ENCODE results near the gene UBE2V1. TPM values are rescaled to one million over a fixed set of nuclear protein-coding genes. Genes with fewer than 3 reads are reported as not detected.

The UBE2V1 gene
- total RNA-seq, 3 donors from 2014 or later (not counting 1 experiment from before 2014, with no cell fraction given) = 194 to 238 (median 236) TPM

DNA sequence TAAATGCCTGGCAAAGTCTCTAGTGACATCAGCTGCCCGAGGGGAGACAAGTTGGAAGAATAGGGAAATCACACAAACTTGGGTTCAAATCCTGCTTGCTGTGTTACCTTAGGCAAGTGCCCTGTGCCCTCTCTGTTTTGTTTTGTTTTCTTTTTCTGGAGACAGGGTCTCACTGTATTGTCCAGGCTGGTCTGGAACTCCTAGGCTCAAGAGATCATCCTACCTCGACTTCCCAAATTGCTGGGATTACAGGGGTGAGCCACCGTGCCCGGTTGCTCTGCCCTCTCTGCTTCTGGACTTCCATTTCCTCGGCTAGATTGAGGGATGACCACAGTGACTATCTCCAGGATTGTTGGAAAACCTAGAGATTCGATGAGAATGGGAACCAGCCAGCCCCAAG, 74.8 kb downstream of the UBE2V1 start:
- intact Hi-C loops (cut with micrococcal nuclease) = no loop called here
- no peak overlapping the region for H3K4me3 ChIP-seq (ENCODE audit: low read length)
- no peaks in the 10 kb centered on the region for H3K9me3 ChIP-seq (ENCODE audit: control insufficient read depth, insufficient read depth, low read length)
- peaks cover 0 to 2% of the 10 kb centered on the region in 2 donors for H3K27me3 Mint-ChIP-seq (ENCODE audit: low read depth in 2 of 2)
- ATAC-seq = no peak
- 73% methylated on average over 6 of the region's 6 CpGs for WGBS (ENCODE audit: insufficient coverage)
- H3K36me3 Mint-ChIP-seq = no peaks in the 10 kb centered on the region
- no peaks in the 10 kb centered on the region for H3K27me3 ChIP-seq (ENCODE audit: control insufficient read depth, insufficient read depth, low read length)
- H3K9me3 Mint-ChIP-seq = no peaks in the 10 kb centered on the region
- H3K27ac ChIP-seq (ENCODE audit: low read length) = no peak overlapping the region
- DNase-seq = no peak
- peaks cover 15% of the 10 kb centered on the region for H3K4me1 ChIP-seq (ENCODE audit: control insufficient read depth, insufficient read depth, low read length)
- peaks cover 0 to 4% of the 10 kb centered on the region in 2 donors for H3K4me1 Mint-ChIP-seq
- no peak overlapping the region for H3K4me3 Mint-ChIP-seq
- TF ChIP-seq CTCF (IDR thresholded peaks at IDR 0.05) = no peak
- H3K36me3 ChIP-seq (ENCODE audit: control insufficient read depth, insufficient read depth, low read length) = no peaks in the 10 kb centered on the region
- H3K27ac Mint-ChIP-seq = no peak overlapping the region

DNA sequence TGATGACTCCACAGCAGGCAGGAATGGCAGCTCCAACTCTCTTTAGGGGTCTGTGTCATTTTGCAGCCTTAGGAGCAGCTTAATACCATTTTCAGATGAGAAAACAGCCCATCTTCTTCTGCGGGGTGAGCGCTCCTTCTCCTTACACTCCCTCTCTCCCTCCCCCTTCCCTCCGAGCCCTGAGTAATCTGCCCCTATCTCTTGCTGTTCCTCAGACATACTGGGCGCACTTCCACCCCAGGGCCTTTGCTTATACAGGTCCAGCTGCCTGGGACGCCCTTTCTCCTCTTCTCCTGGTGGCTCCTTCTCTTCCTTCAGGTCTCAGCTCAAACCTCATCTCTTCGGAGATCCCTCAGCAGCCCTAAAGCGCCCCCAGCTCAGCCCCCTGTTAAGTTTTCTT, 75.4 kb downstream of the UBE2V1 start:
- Mint-ChIP-seq H3K4me1 (peaks cover 0 to 4% of the 10 kb centered on the region in 2 donors), H3K36me3 (no peaks in the 10 kb centered on the region), H3K9me3 (no peaks in the 10 kb centered on the region), H3K27ac (no peak overlapping the region), H3K4me3 (no peak overlapping the region), H3K27me3 (ENCODE audit: low read depth in 2 of 2) (no peaks in the 10 kb centered on the region)
- Histone ChIP-seq H3K27me3 (ENCODE audit: control insufficient read depth, insufficient read depth, low read length) (no peaks in the 10 kb centered on the region), H3K4me1 (ENCODE audit: control insufficient read depth, insufficient read depth, low read length) (peaks cover 15% of the 10 kb centered on the region), H3K9me3 (ENCODE audit: control insufficient read depth, insufficient read depth, low read length) (no peaks in the 10 kb centered on the region), H3K36me3 (ENCODE audit: control insufficient read depth, insufficient read depth, low read length) (no peaks in the 10 kb centered on the region), H3K4me3 (ENCODE audit: low read length) (no peak overlapping the region), H3K27ac (ENCODE audit: low read length) (no peak overlapping the region)
- ATAC-seq (no peak), DNase-seq (no peak)
- no peak for TF ChIP-seq CTCF (IDR thresholded peaks at IDR 0.05)
- intact Hi-C loops (cut with micrococcal nuclease) = no loop called here
- 86% methylated on average over 7 of the region's 7 CpGs for WGBS (ENCODE audit: insufficient coverage)

- ATAC-seq = no peak
- TF ChIP-seq CTCF (IDR thresholded peaks at IDR 0.05) = no peak
- H3K9me3 ChIP-seq (ENCODE audit: control insufficient read depth, insufficient read depth, low read length) = no peaks in the 10 kb centered on the region
- no peaks in the 10 kb centered on the region for H3K36me3 Mint-ChIP-seq
- H3K27me3 ChIP-seq (ENCODE audit: control insufficient read depth, insufficient read depth, low read length) = no peaks in the 10 kb centered on the region
- no peak overlapping the region for H3K27ac Mint-ChIP-seq
- no peaks in the 10 kb centered on the region for H3K36me3 ChIP-seq (ENCODE audit: control insufficient read depth, insufficient read depth, low read length)
- no peak for DNase-seq
- H3K9me3 Mint-ChIP-seq = no peaks in the 10 kb centered on the region
- H3K27me3 Mint-ChIP-seq (ENCODE audit: low read depth in 2 of 2) = no peaks in the 10 kb centered on the region
- no peak overlapping the region for H3K27ac ChIP-seq (ENCODE audit: low read length)
- intact Hi-C loops (cut with micrococcal nuclease) = no loop called here
- WGBS (ENCODE audit: insufficient coverage) = 79% methylated on average over 3 of the region's 3 CpGs
- peaks cover 15% of the 10 kb centered on the region for H3K4me1 ChIP-seq (ENCODE audit: control insufficient read depth, insufficient read depth, low read length)
- no peak overlapping the region for H3K4me3 ChIP-seq (ENCODE audit: low read length)
- no peak overlapping the region for H3K4me3 Mint-ChIP-seq
- peaks cover 0 to 4% of the 10 kb centered on the region in 2 donors for H3K4me1 Mint-ChIP-seq
These were observed 75.8 kb downstream of the UBE2V1 start for GRCh38 chr20:50037123-50037522.

- no peak overlapping the region for H3K4me3 ChIP-seq (ENCODE audit: low read length)
- H3K36me3 Mint-ChIP-seq = no peaks in the 10 kb centered on the region
- no peak for ATAC-seq
- 83% methylated on average over 3 of the region's 3 CpGs for WGBS (ENCODE audit: insufficient coverage)
- no peak for DNase-seq
- peaks cover 15% of the 10 kb centered on the region for H3K4me1 ChIP-seq (ENCODE audit: control insufficient read depth, insufficient read depth, low read length)
- no peak overlapping the region for H3K27ac Mint-ChIP-seq
- no peaks in the 10 kb centered on the region for H3K27me3 Mint-ChIP-seq (ENCODE audit: low read depth in 2 of 2)
- H3K4me3 Mint-ChIP-seq = no peak overlapping the region
- intact Hi-C loops (cut with micrococcal nuclease) = no loop called here
- H3K9me3 ChIP-seq (ENCODE audit: control insufficient read depth, insufficient read depth, low read length) = no peaks in the 10 kb centered on the region
- TF ChIP-seq CTCF (IDR thresholded peaks at IDR 0.05) = no peak
- H3K36me3 ChIP-seq (ENCODE audit: control insufficient read depth, insufficient read depth, low read length) = no peaks in the 10 kb centered on the region
- H3K27me3 ChIP-seq (ENCODE audit: control insufficient read depth, insufficient read depth, low read length) = no peaks in the 10 kb centered on the region
- no peaks in the 10 kb centered on the region for H3K9me3 Mint-ChIP-seq
- H3K27ac ChIP-seq (ENCODE audit: low read length) = no peak overlapping the region
- peaks cover 0 to 4% of the 10 kb centered on the region in 2 donors for H3K4me1 Mint-ChIP-seq
These were observed 76.2 kb downstream of the UBE2V1 start for GRCh38 chr20:50036703-50037102.
